NCI-H2171 (cell line): ENCODE results near the gene RGPD8.

Experiments used
- DNase-seq: peaks from one replicate; lab custom pipeline; 2025; lab: John Stamatoyannopoulos, UW

Gene RGPD8

DNA sequence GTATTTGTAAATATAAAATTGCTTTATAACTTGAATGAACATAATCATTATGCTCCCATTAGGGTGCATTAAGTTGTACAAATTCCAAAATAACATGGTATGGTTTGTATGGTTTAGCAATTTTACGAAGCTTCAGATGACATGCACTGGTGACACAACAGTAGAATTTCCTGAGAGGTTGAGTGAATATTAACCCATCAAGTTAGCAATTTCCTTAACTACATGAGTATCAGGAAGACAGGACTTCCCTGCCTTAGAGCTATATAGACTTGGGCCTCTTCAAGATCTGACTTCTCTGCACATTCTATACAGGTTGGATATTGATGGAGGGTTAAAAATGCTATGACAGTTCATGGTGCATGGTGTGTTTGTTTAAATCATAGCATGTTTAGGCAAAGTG is 97.8 kb downstream of the RGPD8 start:
- DNase-seq, result no peak

GRCh38 chr2:112332123-112332696 is 101.2 kb downstream of the RGPD8 start:
- no peak for DNase-seq

DNA sequence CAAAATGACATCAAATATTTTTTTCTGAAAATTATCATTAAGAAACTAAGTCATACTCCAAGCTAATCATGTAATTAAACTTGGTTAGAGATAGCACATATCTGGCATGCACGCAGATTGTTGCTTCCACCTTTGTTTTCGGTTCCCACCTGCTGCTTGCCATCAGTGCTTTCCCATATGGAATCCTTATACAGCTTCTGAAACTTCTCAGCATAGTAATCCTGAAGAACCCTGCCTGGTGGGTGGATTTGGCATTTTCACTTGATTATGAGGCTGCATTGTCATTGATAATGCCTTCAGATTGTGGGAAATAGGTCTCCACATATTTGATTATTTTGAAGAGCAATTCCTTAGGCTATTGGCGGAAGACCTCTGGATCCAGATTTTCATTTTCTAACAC is 110.5 kb downstream of the RGPD8 start:
- no peak for DNase-seq

DNA sequence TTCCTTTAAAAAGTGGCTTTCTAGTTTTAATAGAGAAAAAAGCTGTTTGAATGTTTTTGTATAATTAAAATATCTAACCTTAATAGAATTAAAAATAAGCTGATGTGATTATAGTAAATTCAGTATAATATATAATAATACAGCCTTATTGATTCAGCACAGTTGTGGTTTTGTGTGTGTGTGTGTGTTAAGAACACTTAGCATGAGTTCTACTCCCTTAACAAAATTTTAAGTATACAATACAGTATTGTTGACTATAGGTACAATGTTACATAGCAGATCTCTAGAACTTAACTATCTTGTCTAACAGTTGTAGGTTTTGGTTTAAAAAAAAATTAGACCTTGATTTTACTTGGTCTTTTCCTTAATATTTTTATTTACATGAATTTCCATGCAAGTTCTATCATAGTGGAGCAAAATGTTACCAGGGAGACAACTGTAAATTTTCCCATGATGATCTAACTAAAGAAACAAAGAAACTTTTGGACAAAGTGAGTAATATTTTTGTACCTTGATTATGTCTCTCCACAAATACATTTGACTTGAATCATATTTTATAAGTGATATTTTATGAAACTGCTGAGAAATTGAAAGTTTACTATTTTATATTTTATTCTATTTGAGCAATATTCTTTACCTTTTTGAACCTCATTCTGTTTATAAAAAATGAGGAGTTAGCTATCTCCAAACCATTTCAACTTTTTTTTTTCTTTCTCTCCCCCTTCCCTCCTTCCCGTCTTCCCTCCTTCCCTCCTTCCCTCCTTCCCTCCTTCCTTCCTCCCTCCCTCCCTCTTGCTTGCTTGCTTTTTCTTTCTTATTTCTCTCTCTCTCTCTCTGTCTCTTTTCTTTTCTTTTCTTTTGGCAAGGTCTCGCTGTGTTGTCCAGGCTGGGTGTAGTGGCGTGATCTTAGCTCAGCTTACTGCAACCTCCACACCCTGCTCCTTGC is 111.8 kb downstream of the RGPD8 start:
- no peak for DNase-seq
